Caco-2 (cell line): Measurements from ENCODE around the gene CD82. TPM values are rescaled to one million over a fixed set of nuclear protein-coding genes. Genes with fewer than 3 reads are reported as not detected.

Experiments
- BruUV-seq: library from RNA; stranded (reverse); fragments of 400-500 nt; replicated peaks from 2 replicates; lab custom pipeline; 2021; lab: Mats Ljungman, UMichigan
- CTCF ChIA-PET: fragments of 300-600 bp; sonication (Branson Sonifier 250); formaldehyde crosslinking; loops from one replicate; lab custom pipeline; 2022; ENCODE audit warnings: antibody characterized with exemption; lab: Charles Lee
- POLR2A ChIA-PET: fragments of 300-600 bp; sonication (Branson Sonifier 250); formaldehyde crosslinking; loops from one replicate; lab custom pipeline; 2022; ENCODE audit warnings: antibody characterized with exemption; lab: Charles Lee
- DNase-seq, 2 experiments: peaks; one replicate each; pipeline versions ENCODE4 v3.0.0 to v3.0.0-alpha.2; 2020 to 2022
- H3K27me3 ChIP-seq: replicated peaks from 2 replicates; pipeline ENCODE4 v1.6.0; 2011; ENCODE audit warnings: low read length; ENCODE audit not compliant: control insufficient read depth, insufficient read depth
- H3K36me3 ChIP-seq: 2 replicates; pipeline ENCODE4 v1.5.1; 2011; ENCODE audit warnings: low read length; ENCODE audit not compliant: control insufficient read depth, insufficient read depth
- H3K4me1 ChIP-seq: fragments of 250-450 bp; sonication (Bioruptor Pico); 2 replicates; pipeline ENCODE4 v1.5.1; 2020; ENCODE audit warnings: mild to moderate bottlenecking
- H3K4me3 ChIP-seq: 2 replicates; pipeline ENCODE4 v1.5.1; 2011; ENCODE audit warnings: low read depth, mild to moderate bottlenecking, control low read depth, low read length
- H3K9me3 ChIP-seq: fragments of 250-450 bp; sonication (Bioruptor Pico); 2 replicates; pipeline ENCODE4 v1.5.1; 2020; ENCODE audit warnings: mild to moderate bottlenecking, moderate library complexity
- H3K27ac Mint-ChIP-seq: one replicate; pipeline ENCODE4 v1.8.0; 2022; ENCODE audit warnings: mixed read lengths; ENCODE audit not compliant: unreplicated experiment
- H3K27me3 Mint-ChIP-seq: one replicate; pipeline ENCODE4 v1.8.0; 2022; ENCODE audit warnings: mixed read lengths; ENCODE audit not compliant: insufficient read depth, unreplicated experiment
- H3K36me3 Mint-ChIP-seq: one replicate; pipeline ENCODE4 v1.8.0; 2022; ENCODE audit warnings: mild to moderate bottlenecking, mixed read lengths; ENCODE audit not compliant: insufficient read depth, unreplicated experiment
- H3K4me1 Mint-ChIP-seq: one replicate; pipeline ENCODE4 v1.8.0; 2022; ENCODE audit warnings: low read depth, mixed read lengths; ENCODE audit not compliant: unreplicated experiment
- H3K4me3 Mint-ChIP-seq: one replicate; pipeline ENCODE4 v1.8.0; 2022; ENCODE audit warnings: mild to moderate bottlenecking, moderate library complexity, mixed read lengths; ENCODE audit not compliant: unreplicated experiment
- H3K9me3 Mint-ChIP-seq: one replicate; pipeline ENCODE4 v1.8.0; 2022; ENCODE audit warnings: mixed read lengths; ENCODE audit not compliant: unreplicated experiment
- CTCF ChIP-seq, 2 experiments: fragments of 200-600 bp in 1 of 2; IDR thresholded peaks; 1 replicate in 1 of 2; 2 replicates in 1 of 2; pipeline versions ENCODE4 v1.5.1 to v1.8.0; 2011 to 2022; ENCODE audit warnings: antibody characterized with exemption in 1 of 2, control low read depth in 1 of 2, inconsistent platforms in 1 of 2, low read depth in 1 of 2, low read length in 1 of 2, mild to moderate bottlenecking in 1 of 2, moderate library complexity in 1 of 2; ENCODE audit not compliant: insufficient read depth in 1 of 2, severe bottlenecking in 1 of 2, unreplicated experiment in 1 of 2
- intact Hi-C: fragments of 100-400 bp; cut with micrococcal nuclease; formaldehyde crosslinking; loops from one replicate; pipeline ENCODE4 v1.10.0; 2022; ENCODE audit not compliant: unreplicated experiment
- total RNA-seq: library from RNA; stranded (reverse); gene quantifications from 2 replicates; pipeline ENCODE4 v1.2.3, GENCODE V29; 2022

Gene CD82
- total RNA-seq, 1 experiment from 2014 or later: 4.3 TPM

DNA sequence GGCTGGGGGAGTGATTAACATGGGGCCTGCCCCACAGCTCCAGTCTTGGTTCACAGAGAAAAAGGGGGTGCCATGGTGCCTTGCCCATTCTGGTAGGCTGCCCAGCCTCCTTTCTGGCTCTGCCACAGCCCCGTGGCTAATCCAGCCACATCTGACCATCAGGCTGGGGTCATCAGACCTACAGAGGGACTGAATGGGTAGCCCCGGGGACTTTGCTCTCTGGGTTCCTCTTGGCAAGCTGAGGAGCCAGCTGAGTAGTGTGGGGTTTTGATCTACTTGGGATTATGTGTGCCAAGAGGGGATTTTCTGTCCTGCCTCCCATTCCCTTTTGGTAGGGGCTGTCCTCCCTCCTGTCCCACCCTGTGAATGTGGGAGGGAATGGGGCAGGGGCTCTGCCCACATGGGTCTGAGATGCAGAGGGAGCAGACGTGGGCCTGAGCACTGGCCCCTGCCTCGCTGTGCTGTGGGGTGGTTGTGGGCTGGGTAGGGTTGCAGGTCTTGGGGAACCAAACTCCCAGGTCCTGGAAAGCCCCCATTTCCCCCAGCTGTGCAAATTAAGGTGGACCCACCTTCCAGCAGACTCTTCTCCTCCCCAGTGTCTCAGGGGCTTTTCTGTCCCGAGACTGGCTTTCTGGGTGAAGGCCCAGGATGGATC lies 32.0 kb downstream of the CD82 start:
- Mint-ChIP-seq H3K4me3 (no peak overlapping the region), H3K36me3 (no peaks in the 10 kb centered on the region), H3K9me3 (no peaks in the 10 kb centered on the region), H3K4me1 (no peaks in the 10 kb centered on the region), H3K27me3 (peaks cover 2% of the 10 kb centered on the region), H3K27ac (no peak overlapping the region)
- Histone ChIP-seq H3K9me3 (no peaks in the 10 kb centered on the region), H3K4me3 (no peak overlapping the region), H3K36me3 (no peaks in the 10 kb centered on the region), H3K4me1 (no peaks in the 10 kb centered on the region), H3K27me3 (no peaks in the 10 kb centered on the region)
- ChIA-PET POLR2A (no interaction called here), CTCF (no interaction called here)
- TF ChIP-seq CTCF (IDR thresholded peaks at IDR 0.05; ENCODE audit: insufficient read depth in 1 of 2, low read depth in 1 of 2, low read length in 1 of 2, severe bottlenecking in 1 of 2, unreplicated experiment in 1 of 2): no peak
- no peak for DNase-seq
- BruUV-seq: no TSS peak
- intact Hi-C loops: no loop called here

DNA sequence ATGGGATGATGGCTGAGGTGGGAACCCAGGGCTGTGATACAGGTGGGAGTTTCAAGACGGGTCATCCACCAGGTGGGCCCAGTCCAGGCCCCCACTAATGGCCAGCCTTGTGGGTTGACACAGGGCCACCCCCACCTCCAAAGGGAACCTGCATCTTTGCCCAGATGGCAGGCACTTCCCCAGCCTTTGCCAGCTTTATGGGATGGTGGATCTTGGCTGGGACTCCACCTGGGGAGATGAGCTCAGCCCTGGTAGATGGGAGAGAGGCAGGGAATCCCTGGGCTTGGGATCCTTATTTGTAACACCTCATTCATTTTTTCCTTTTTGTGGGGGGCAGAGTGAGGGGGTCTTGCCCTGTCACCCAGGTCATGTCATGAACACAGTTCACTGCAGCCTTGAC lies 33.4 kb downstream of the CD82 start:
- H3K4me3 Mint-ChIP-seq: no peak overlapping the region
- TF ChIP-seq CTCF (IDR thresholded peaks at IDR 0.05; ENCODE audit: insufficient read depth in 1 of 2, low read depth in 1 of 2, low read length in 1 of 2, severe bottlenecking in 1 of 2, unreplicated experiment in 1 of 2): no peak
- H3K27ac Mint-ChIP-seq: no peak overlapping the region
- H3K9me3 Mint-ChIP-seq: no peaks in the 10 kb centered on the region
- intact Hi-C loops: no loop called here
- ChIA-PET POLR2A (no interaction called here), CTCF (interaction anchor here (0.6 to 0.7 kb wide), 2 partner anchors 14 to 19 kb away, joined by 3 to 7 read pairs; no protein-coding TSS in a partner anchor)
- Histone ChIP-seq H3K4me3 (no peak overlapping the region), H3K9me3 (no peaks in the 10 kb centered on the region), H3K27me3 (no peaks in the 10 kb centered on the region), H3K36me3 (no peaks in the 10 kb centered on the region), H3K4me1 (no peaks in the 10 kb centered on the region)
- no peaks in the 10 kb centered on the region for H3K4me1 Mint-ChIP-seq
- peaks cover 2% of the 10 kb centered on the region for H3K27me3 Mint-ChIP-seq
- BruUV-seq: no TSS peak
- H3K36me3 Mint-ChIP-seq: no peaks in the 10 kb centered on the region
- no peak for DNase-seq

GRCh38 chr11:44600261-44600660 lies 34.8 kb downstream of the CD82 start:
- H3K4me1 Mint-ChIP-seq: no peaks in the 10 kb centered on the region
- no peaks in the 10 kb centered on the region for H3K36me3 Mint-ChIP-seq
- no peak overlapping the region for H3K27ac Mint-ChIP-seq
- no peaks in the 10 kb centered on the region for H3K36me3 ChIP-seq
- intact Hi-C loops: no loop called here
- BruUV-seq: no TSS peak
- TF ChIP-seq CTCF (IDR thresholded peaks at IDR 0.05; ENCODE audit: insufficient read depth in 1 of 2, low read depth in 1 of 2, low read length in 1 of 2, severe bottlenecking in 1 of 2, unreplicated experiment in 1 of 2): no peak
- H3K4me3 ChIP-seq: no peak overlapping the region
- POLR2A ChIA-PET: no interaction called here
- DNase-seq: no peak
- CTCF ChIA-PET: no interaction called here
- H3K27me3 ChIP-seq: no peaks in the 10 kb centered on the region
- no peak overlapping the region for H3K4me3 Mint-ChIP-seq
- no peaks in the 10 kb centered on the region for H3K9me3 ChIP-seq
- H3K4me1 ChIP-seq: no peaks in the 10 kb centered on the region
- no peaks in the 10 kb centered on the region for H3K27me3 Mint-ChIP-seq
- H3K9me3 Mint-ChIP-seq: no peaks in the 10 kb centered on the region
